GM12878 (cell line): Measurements from ENCODE around the gene BBS10. TPM values are rescaled to one million over a fixed set of nuclear protein-coding genes. Genes with fewer than 3 reads are reported as not detected.

Experiments used
- ATAC-seq: fragments of 200-7000 bp; cut with Tn5 transposase; 3 replicates; pipeline ENCODE4 v1.9.1; 2020; ENCODE audit warnings: mild to moderate bottlenecking, moderate library complexity
- BruUV-seq: library from RNA; stranded (reverse); fragments of 400-500 nt; replicated peaks from 2 replicates; lab custom pipeline; 2021; lab: Mats Ljungman, UMichigan
- CTCF ChIA-PET: fragments of 300-600 bp; sonication (Branson Sonifier 250); formaldehyde crosslinking; extraction: SDS; loops from one replicate; lab custom pipeline; 2021; ENCODE audit warnings: inconsistent platforms; lab: Yijun Ruan, JAX
- POLR2A ChIA-PET: fragments of 350-600 bp; formaldehyde crosslinking; extraction: SDS; loops from one replicate; lab custom pipeline; 2021; ENCODE audit warnings: inconsistent platforms; lab: Charles Lee
- RAD21 ChIA-PET: fragments of 300-600 bp; sonication (Branson Sonifier 250); formaldehyde crosslinking; loops from one replicate; lab custom pipeline; 2023; ENCODE audit warnings: antibody characterized with exemption; ENCODE audit not compliant: unreplicated experiment; lab: Charles Lee
- SMC1A ChIA-PET: fragments of 300-600 bp; sonication (Branson Sonifier 250); formaldehyde crosslinking; loops from one replicate; lab custom pipeline; 2023; ENCODE audit not compliant: unreplicated experiment, uncharacterized antibody; lab: Charles Lee
- DNase-seq: peaks from one replicate; pipeline ENCODE4 v3.0.0-alpha.2; 2011; ENCODE audit warnings: low read depth, low spot score
- FAIRE-seq: peaks from 3 replicates; lab custom pipeline; 2011; peaks lifted over from hg19 to GRCh38; lab: Jason Lieb, UNC
- H2AFZ ChIP-seq: 2 replicates; pipeline ENCODE4 v1.6.0; 2011; ENCODE audit warnings: low read depth, low read length, control low read depth; ENCODE audit not compliant: control insufficient read depth
- H3K27ac ChIP-seq: 2 replicates; pipeline ENCODE4 v1.5.1; 2011; ENCODE audit warnings: control low read depth; ENCODE audit not compliant: control insufficient read depth, insufficient read depth
- H3K27me3 ChIP-seq, 2 experiments: replicated peaks in 1 of 2; 2 replicates each; pipeline versions ENCODE4 v1.6.0 to v1.6.1; 2011; ENCODE audit warnings: low read length in 1 of 2; ENCODE audit not compliant: control insufficient read depth in 2 of 2, insufficient read depth in 2 of 2
- H3K36me3 ChIP-seq, 2 experiments: 2 replicates each; pipeline ENCODE4 v1.5.1; 2011; ENCODE audit warnings: low read length in 1 of 2; ENCODE audit not compliant: control insufficient read depth in 2 of 2, insufficient read depth in 2 of 2
- H3K4me1 ChIP-seq: 2 replicates; pipeline ENCODE4 v1.6.1; 2011; ENCODE audit warnings: mild to moderate bottlenecking, low read length, moderate library complexity, mixed read lengths; ENCODE audit not compliant: control insufficient read depth, insufficient read depth
- H3K4me2 ChIP-seq: 2 replicates; pipeline ENCODE4 v1.6.0; 2011; ENCODE audit warnings: control low read depth; ENCODE audit not compliant: control insufficient read depth, insufficient read depth
- H3K4me3 ChIP-seq: fragments of 200-600 bp; sonication (generic); 2 replicates; pipeline ENCODE4 v1.5.1; 2016
- H3K79me2 ChIP-seq: 2 replicates; pipeline ENCODE4 v1.6.0; 2011; ENCODE audit warnings: low read length; ENCODE audit not compliant: control insufficient read depth, insufficient read depth
- H3K9ac ChIP-seq: 2 replicates; pipeline ENCODE4 v1.8.0; 2011; ENCODE audit warnings: low read length, control low read depth, mixed read lengths; ENCODE audit not compliant: control insufficient read depth, insufficient read depth
- H3K9me3 ChIP-seq: replicated peaks from 3 replicates; pipeline ENCODE4 v1.5.1; 2011; ENCODE audit warnings: mild to moderate bottlenecking, low read length; ENCODE audit not compliant: control insufficient read depth, insufficient read depth
- H4K20me1 ChIP-seq: 2 replicates; pipeline ENCODE4 v1.6.0; 2011; ENCODE audit not compliant: control insufficient read depth, insufficient read depth
- ESRRA ChIP-seq: IDR thresholded peaks from 2 replicates; pipeline ENCODE4 v1.6.1; 2012; ENCODE audit warnings: mild to moderate bottlenecking, low read length, improper control_type of control experiment
- GATAD2B ChIP-seq: fragments of 450-650 bp; conservative IDR thresholded peaks from 2 replicates; pipeline ENCODE4 v1.6.1; 2017; ENCODE audit warnings: low read depth, mild to moderate bottlenecking, moderate library complexity
- PML ChIP-seq: IDR thresholded peaks from 2 replicates; pipeline ENCODE4 v1.6.1; 2012; ENCODE audit warnings: low read length, inconsistent platforms
- SMAD5 ChIP-seq: IDR thresholded peaks from 2 replicates; pipeline ENCODE4 v1.6.1; 2016; ENCODE audit warnings: antibody characterized with exemption, low read depth
- STAT3 ChIP-seq: IDR thresholded peaks from 2 replicates; pipeline ENCODE4 v1.6.1; 2011; ENCODE audit warnings: low read depth, low read length, improper control_type of control experiment
- WGBS: methylation state at CpG from one replicate; pipeline ENCODE4 v1.1.6; 2016; ENCODE audit warnings: low lambda C conversion rate; ENCODE audit not compliant: insufficient replicate concordance, insufficient coverage; ENCODE audit errors: missing lambda C conversion rate; 5-methylcytosine and 5-hydroxymethylcytosine counted together
- in situ Hi-C: fragments of 300-500 bp; cut with MboI; formaldehyde crosslinking; loops from 9 replicates; pipeline ENCODE4 v1.14.3; 2018; ENCODE audit warnings: mixed read lengths
- intact Hi-C: fragments of 100-400 bp; cut with micrococcal nuclease; formaldehyde crosslinking; loops from one replicate; pipeline ENCODE4 v1.14.2; 2022; ENCODE audit not compliant: unreplicated experiment
- polyA plus RNA-seq, 11 experiments: library from polyadenylated mRNA; depleted of rRNA in 4 of 11; unstranded in 6 of 11; stranded (reverse) in 5 of 11; fragments of >200 nt; fragmentation: Nextera tagmentation in 4 of 11; fragmentation: Illumina TruSeq in 1 of 11; extraction: Ambion mirVana in 4 of 11; extraction: Trizol in 1 of 11; gene quantifications; 1 replicate in 1 of 11; 2 replicates in 10 of 11; pipeline versions ENCODE4 v1.2.1 to v1.2.3, GENCODE V29; 2011 to 2016; ENCODE audit warnings: inconsistent platforms in 2 of 11, missing spikeins in 2 of 11, low read depth in 1 of 11
- total RNA-seq, 4 experiments: library from RNA; depleted of rRNA in 3 of 4; stranded (reverse); fragments of >200 nt in 3 of 4; fragmentation: Illumina TruSeq in 1 of 4; extraction: Trizol in 1 of 4; gene quantifications; 2 replicates each; pipeline versions ENCODE4 v1.2.1 to v1.2.3, GENCODE V29; 2013 to 2021
- TF ChIP-seq, protein P1 (sequence below): fragments of 450-650 bp; IDR thresholded peaks from 2 replicates; pipeline ENCODE4 v1.6.1; 2016; ENCODE audit warnings: mild to moderate bottlenecking, moderate library complexity, borderline replicate concordance

Gene BBS10
- total and polyA plus RNA-seq, 10 of the 15 experiments (the other 5 are each of a cell fraction or from before 2014, with no cell fraction given): 1.2 to 9.8 (median 5.9) TPM

DNA sequence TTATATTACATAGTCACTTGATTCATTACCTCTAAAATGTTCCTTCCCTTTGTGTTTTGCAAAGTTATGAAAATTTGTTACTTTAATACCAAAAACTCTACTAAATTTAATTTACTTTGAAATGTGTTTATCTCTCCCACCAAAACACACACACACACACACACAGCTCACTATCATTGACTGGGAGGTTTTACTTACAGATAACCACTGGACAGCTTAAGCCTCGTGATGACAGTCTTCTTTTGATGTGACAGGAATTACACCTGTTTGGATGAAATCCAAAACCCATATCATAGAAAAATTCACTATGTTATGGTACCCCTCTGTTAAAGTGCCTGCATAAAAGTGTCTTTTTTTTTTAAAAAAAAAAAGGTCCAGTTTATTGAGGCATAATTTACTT is 15.6 kb downstream of the BBS10 start (continued):
- TF ChIP-seq, protein P1, sequence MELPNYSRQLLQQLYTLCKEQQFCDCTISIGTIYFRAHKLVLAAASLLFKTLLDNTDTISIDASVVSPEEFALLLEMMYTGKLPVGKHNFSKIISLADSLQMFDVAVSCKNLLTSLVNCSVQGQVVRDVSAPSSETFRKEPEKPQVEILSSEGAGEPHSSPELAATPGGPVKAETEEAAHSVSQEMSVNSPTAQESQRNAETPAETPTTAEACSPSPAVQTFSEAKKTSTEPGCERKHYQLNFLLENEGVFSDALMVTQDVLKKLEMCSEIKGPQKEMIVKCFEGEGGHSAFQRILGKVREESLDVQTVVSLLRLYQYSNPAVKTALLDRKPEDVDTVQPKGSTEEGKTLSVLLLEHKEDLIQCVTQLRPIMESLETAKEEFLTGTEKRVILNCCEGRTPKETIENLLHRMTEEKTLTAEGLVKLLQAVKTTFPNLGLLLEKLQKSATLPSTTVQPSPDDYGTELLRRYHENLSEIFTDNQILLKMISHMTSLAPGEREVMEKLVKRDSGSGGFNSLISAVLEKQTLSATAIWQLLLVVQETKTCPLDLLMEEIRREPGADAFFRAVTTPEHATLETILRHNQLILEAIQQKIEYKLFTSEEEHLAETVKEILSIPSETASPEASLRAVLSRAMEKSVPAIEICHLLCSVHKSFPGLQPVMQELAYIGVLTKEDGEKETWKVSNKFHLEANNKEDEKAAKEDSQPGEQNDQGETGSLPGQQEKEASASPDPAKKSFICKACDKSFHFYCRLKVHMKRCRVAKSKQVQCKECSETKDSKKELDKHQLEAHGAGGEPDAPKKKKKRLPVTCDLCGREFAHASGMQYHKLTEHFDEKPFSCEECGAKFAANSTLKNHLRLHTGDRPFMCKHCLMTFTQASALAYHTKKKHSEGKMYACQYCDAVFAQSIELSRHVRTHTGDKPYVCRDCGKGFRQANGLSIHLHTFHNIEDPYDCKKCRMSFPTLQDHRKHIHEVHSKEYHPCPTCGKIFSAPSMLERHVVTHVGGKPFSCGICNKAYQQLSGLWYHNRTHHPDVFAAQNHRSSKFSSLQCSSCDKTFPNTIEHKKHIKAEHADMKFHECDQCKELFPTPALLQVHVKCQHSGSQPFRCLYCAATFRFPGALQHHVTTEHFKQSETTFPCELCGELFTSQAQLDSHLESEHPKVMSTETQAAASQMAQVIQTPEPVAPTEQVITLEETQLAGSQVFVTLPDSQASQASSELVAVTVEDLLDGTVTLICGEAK: no peak
- TF ChIP-seq ESRRA: no peak
- TF ChIP-seq STAT3: no peak
- no peak for TF ChIP-seq GATAD2B
- TF ChIP-seq SMAD5: no peak

DNA sequence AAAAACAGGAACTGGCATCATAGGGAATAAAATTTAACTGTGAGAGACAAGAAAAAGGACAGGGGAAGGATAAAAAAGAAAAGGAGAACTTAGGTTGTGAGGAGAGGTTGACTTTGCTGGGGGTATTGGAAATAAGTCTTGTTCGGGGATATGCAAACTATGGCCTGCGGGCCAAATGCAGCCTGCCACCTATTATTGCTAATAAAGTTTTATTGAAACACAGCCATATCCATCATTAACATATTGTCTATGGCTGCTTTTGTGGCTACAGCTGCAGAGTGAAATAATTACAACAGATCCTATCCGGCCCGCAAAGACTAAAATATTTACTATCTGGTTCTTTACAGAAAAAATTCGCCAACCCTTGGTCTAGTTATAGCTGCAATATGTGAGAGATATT is 18.6 kb downstream of the BBS10 start:
- no peaks in the 10 kb centered on the region for H3K79me2 ChIP-seq
- no peak overlapping the region for H3K27ac ChIP-seq
- no peaks in the 10 kb centered on the region for H3K4me1 ChIP-seq
- DNase-seq (no peak), FAIRE-seq (no peak), ATAC-seq (no peak)
- no peaks in the 10 kb centered on the region for H4K20me1 ChIP-seq
- no peak overlapping the region for H2AFZ ChIP-seq
- intact Hi-C loops (no loop called here), in situ Hi-C loops (no loop called here)
- POLR2A ChIA-PET: no interaction called here
- H3K9ac ChIP-seq: no peak overlapping the region
- H3K4me2 ChIP-seq: no peak overlapping the region
- H3K4me3 ChIP-seq: no peak overlapping the region
- BruUV-seq: no TSS peak
- RAD21 ChIA-PET: no interaction called here
- no peaks in the 10 kb centered on the region for H3K9me3 ChIP-seq
- no peaks in the 10 kb centered on the region for H3K36me3 ChIP-seq
- CTCF ChIA-PET: no interaction called here
- H3K27me3 ChIP-seq: no peaks in the 10 kb centered on the region; a peak in 1 of 4 replicates
- TF ChIP-seq, protein P1: peak; percentile 54
- TF ChIP-seq PML: no peak
- SMC1A ChIA-PET: interaction anchor here (0.8 kb wide), 1 partner anchor 747 kb away, joined by 3 read pairs; no protein-coding TSS in a partner anchor
- WGBS: 92% methylated on average over 5 of the region's 5 CpGs
